HepG2 (cell line): ENCODE data around the gene TMEM260. TPM values are rescaled to one million over a fixed set of nuclear protein-coding genes. Genes with fewer than 3 reads are reported as not detected.

Experiments
- ATAC-seq: fragments of 200-7000 bp; cut with Tn5 transposase; 3 replicates; pipeline ENCODE4 v1.9.1; 2020; ENCODE audit warnings: mild to moderate bottlenecking, moderate library complexity
- BruUV-seq: library from RNA; stranded (reverse); fragments of 400-500 nt; replicated peaks from 2 replicates; lab custom pipeline; 2021; lab: Mats Ljungman, UMichigan
- CTCF ChIA-PET: fragments of 300-600 bp; formaldehyde crosslinking; extraction: SDS; loops from one replicate; lab custom pipeline; 2021; ENCODE audit warnings: low total read pairs, inconsistent platforms, low intra/inter-chr PET ratio; lab: Yijun Ruan, JAX
- POLR2A ChIA-PET: fragments of 350-600 bp; sonication (Branson Sonifier 250); formaldehyde crosslinking; loops from one replicate; lab custom pipeline; 2020; ENCODE audit warnings: antibody characterized with exemption, inconsistent platforms; lab: Yijun Ruan, JAX
- DNase-seq: peaks from one replicate; pipeline ENCODE4 v3.0.0-alpha.2; 2015; ENCODE audit warnings: low spot score
- FAIRE-seq: peaks from 3 replicates; lab custom pipeline; 2011; peaks lifted over from hg19 to GRCh38; lab: Jason Lieb, UNC
- H2AFZ ChIP-seq: one replicate; pipeline ENCODE4 v1.6.1; 2011; ENCODE audit warnings: low read length, inconsistent platforms
- H3K27ac ChIP-seq: fragments of 300-600 bp; 3 replicates; pipeline ENCODE4 v1.8.0; 2011; ENCODE audit warnings: mixed run types, mild to moderate bottlenecking, mixed read lengths, low read length, inconsistent platforms; ENCODE audit not compliant: insufficient read depth; ENCODE audit errors: extremely low read length
- H3K27me3 ChIP-seq, 2 experiments: fragments of 200-600 bp in 1 of 2; 2 replicates in 1 of 2; 3 replicates in 1 of 2; pipeline versions ENCODE4 v1.6.0 to v1.8.0; 2011; ENCODE audit warnings: low read length in 2 of 2, mild to moderate bottlenecking in 2 of 2, moderate library complexity in 2 of 2, inconsistent platforms in 1 of 2; ENCODE audit not compliant: insufficient read depth in 2 of 2, control insufficient read depth in 1 of 2
- H3K36me3 ChIP-seq, 2 experiments: fragments of 200-600 bp in 1 of 2; replicated peaks in 1 of 2; 2 replicates in 1 of 2; 3 replicates in 1 of 2; pipeline versions ENCODE4 v1.5.1 to v1.8.0; 2011; ENCODE audit warnings: low read length in 2 of 2, inconsistent platforms in 1 of 2; ENCODE audit not compliant: insufficient read depth in 2 of 2, control insufficient read depth in 1 of 2
- H3K4me1 ChIP-seq: 2 replicates; pipeline ENCODE4 v1.5.1; 2012; ENCODE audit warnings: low read length, inconsistent platforms; ENCODE audit not compliant: insufficient read depth
- H3K4me2 ChIP-seq: 2 replicates; pipeline ENCODE4 v1.6.0; 2011; ENCODE audit warnings: low read depth, low read length, inconsistent platforms
- H3K4me3 ChIP-seq, 3 experiments: fragments of 200-600 bp in 1 of 3; sonication (generic), shearing (Covaris generic) in 1 of 3; replicated peaks in 1 of 3; 2 replicates each; pipeline ENCODE4 v1.5.1; 2011 to 2016; ENCODE audit warnings: low read length in 3 of 3, inconsistent platforms in 2 of 3, low read depth in 2 of 3, mild to moderate bottlenecking in 2 of 3, control low read depth in 1 of 3, mixed read lengths in 1 of 3; ENCODE audit not compliant: insufficient read depth in 1 of 3
- H3K79me2 ChIP-seq: one replicate; pipeline ENCODE4 v1.6.1; 2011; ENCODE audit warnings: low read length, inconsistent platforms; ENCODE audit not compliant: insufficient read depth
- H3K9ac ChIP-seq: 2 replicates; pipeline ENCODE4 v1.6.0; 2011; ENCODE audit warnings: mild to moderate bottlenecking, low read depth, low read length, inconsistent platforms; ENCODE audit not compliant: insufficient read depth
- H3K9me3 ChIP-seq: 2 replicates; pipeline ENCODE4 v1.5.1; 2012; ENCODE audit warnings: mild to moderate bottlenecking, low read length
- H4K20me1 ChIP-seq: 2 replicates; pipeline ENCODE4 v1.6.0; 2011; ENCODE audit warnings: inconsistent platforms, mild to moderate bottlenecking, low read length, moderate library complexity; ENCODE audit not compliant: insufficient read depth
- CTCF ChIP-seq: sonication (generic); formaldehyde crosslinking; IDR thresholded peaks from 2 replicates; pipeline ENCODE4 v1.5.0; 2020; ENCODE audit warnings: mild to moderate bottlenecking, missing genetic modification reagents, moderate library complexity
- DBP ChIP-seq: sonication (generic); formaldehyde crosslinking; IDR thresholded peaks from 2 replicates; pipeline ENCODE4 v1.4.0; 2020; ENCODE audit warnings: missing genetic modification reagents; ENCODE audit errors: not compliant biosample characterization
- FOXA3 ChIP-seq: IDR thresholded peaks from 2 replicates; pipeline ENCODE4 v1.6.1; 2016; ENCODE audit warnings: missing genetic modification reagents, missing compliant biosample characterization
- KLF6 ChIP-seq: IDR thresholded peaks from 2 replicates; pipeline ENCODE4 v1.8.0; 2016; ENCODE audit warnings: missing biosample characterization, missing genetic modification reagents
- MIXL1 ChIP-seq: IDR thresholded peaks from 2 replicates; pipeline ENCODE4 v1.6.1; 2016
- NFE2 ChIP-seq: sonication (generic); formaldehyde crosslinking; IDR thresholded peaks from 2 replicates; pipeline ENCODE4 v1.4.0; 2020; ENCODE audit warnings: missing genetic modification reagents
- RAD21 ChIP-seq: fragments of 450-650 bp; formaldehyde crosslinking; IDR thresholded peaks from 2 replicates; pipeline ENCODE4 v1.5.0; 2020; ENCODE audit warnings: mild to moderate bottlenecking
- SIX1 ChIP-seq: sonication (generic); formaldehyde crosslinking; IDR thresholded peaks from 2 replicates; pipeline ENCODE4 v1.4.0; 2020; ENCODE audit warnings: missing genetic modification reagents, borderline replicate concordance
- SOX13 ChIP-seq, 3 experiments: fragments of 450-650 bp in 1 of 3; sonication (generic) in 1 of 3; formaldehyde crosslinking in 1 of 3; IDR thresholded peaks in 2 of 3; conservative IDR thresholded peaks in 1 of 3; 2 replicates each; pipeline versions ENCODE4 v1.5.0 to v1.6.1; 2016 to 2020; ENCODE audit warnings: antibody characterized with exemption in 1 of 3, mild to moderate bottlenecking in 1 of 3, missing compliant biosample characterization in 1 of 3, missing genetic modification reagents in 1 of 3, moderate library complexity in 1 of 3
- SSRP1 ChIP-seq: IDR thresholded peaks from 2 replicates; pipeline ENCODE4 v1.6.1; 2016; ENCODE audit warnings: control low read depth
- STAG1 ChIP-seq: sonication (generic); formaldehyde crosslinking; IDR thresholded peaks from 2 replicates; pipeline ENCODE4 v1.4.0; 2020; ENCODE audit warnings: missing genetic modification reagents
- SUZ12 ChIP-seq: fragments of 150-350 bp; IDR thresholded peaks from 2 replicates; pipeline ENCODE4 v1.6.1; 2014; ENCODE audit warnings: low read depth, low read length
- ZNF282 ChIP-seq: fragments of 450-650 bp; IDR thresholded peaks from 2 replicates; pipeline ENCODE4 v1.6.1; 2018; ENCODE audit not compliant: partially characterized antibody
- ZNF550 ChIP-seq: sonication (generic); formaldehyde crosslinking; IDR thresholded peaks from 2 replicates; pipeline ENCODE4 v1.4.0; 2020; ENCODE audit warnings: mild to moderate bottlenecking, missing genetic modification reagents, borderline replicate concordance
- ZNF557 ChIP-seq: sonication (generic); formaldehyde crosslinking; IDR thresholded peaks from 2 replicates; pipeline ENCODE4 v1.4.0; 2020; ENCODE audit warnings: missing genetic modification reagents
- ZNF589 ChIP-seq: sonication (generic); formaldehyde crosslinking; conservative IDR thresholded peaks from 2 replicates; pipeline ENCODE4 v1.8.0; 2022; ENCODE audit warnings: mild to moderate bottlenecking, moderate library complexity, missing genetic modification reagents
- ZSCAN29 ChIP-seq: sonication (generic); formaldehyde crosslinking; conservative IDR thresholded peaks from 2 replicates; pipeline ENCODE4 v1.4.0; 2020; ENCODE audit warnings: mild to moderate bottlenecking, missing genetic modification reagents
- WGBS: methylation state at CpG from one replicate; pipeline ENCODE4 v1.1.6; 2017; ENCODE audit warnings: low lambda C conversion rate; 5-methylcytosine and 5-hydroxymethylcytosine counted together
- in situ Hi-C: cut with HindIII; loops from 2 replicates; pipeline ENCODE4 v1.10.0; 2017; ENCODE audit warnings: low pct_unique_long_range_greater_than_20kb; ENCODE audit not compliant: extremely low pct_ligation_motif_present
- intact Hi-C: fragments of 100-400 bp; cut with micrococcal nuclease; formaldehyde crosslinking; loops from one replicate; pipeline ENCODE4 v1.10.0; 2022; ENCODE audit not compliant: unreplicated experiment
- polyA plus RNA-seq, 8 experiments: library from polyadenylated mRNA; depleted of rRNA in 3 of 8; stranded (reverse) in 7 of 8; unstranded in 1 of 8; fragments of >200 nt; fragmentation: Illumina TruSeq in 4 of 8; extraction: Trizol in 4 of 8; gene quantifications; 2 replicates each; pipeline versions ENCODE4 v1.2.1 to v1.2.3, GENCODE V29; 2011 to 2016; ENCODE audit warnings: low read depth in 4 of 8, missing spikeins in 1 of 8, mixed read lengths in 1 of 8; ENCODE audit not compliant: insufficient read depth in 1 of 8
- total RNA-seq, 5 experiments: library from RNA; depleted of rRNA; stranded (reverse); fragments of >200 nt; fragmentation: Illumina TruSeq; extraction: Trizol; gene quantifications; 2 replicates each; pipeline ENCODE4 v1.2.3, GENCODE V29; 2016; ENCODE audit warnings: low read depth in 1 of 5

The TMEM260 gene
- total and polyA plus RNA-seq, 2 of the 13 experiments (the other 11 are each of a cell fraction or from before 2014, with no cell fraction given): 7.7 to 9.3 TPM

DNA sequence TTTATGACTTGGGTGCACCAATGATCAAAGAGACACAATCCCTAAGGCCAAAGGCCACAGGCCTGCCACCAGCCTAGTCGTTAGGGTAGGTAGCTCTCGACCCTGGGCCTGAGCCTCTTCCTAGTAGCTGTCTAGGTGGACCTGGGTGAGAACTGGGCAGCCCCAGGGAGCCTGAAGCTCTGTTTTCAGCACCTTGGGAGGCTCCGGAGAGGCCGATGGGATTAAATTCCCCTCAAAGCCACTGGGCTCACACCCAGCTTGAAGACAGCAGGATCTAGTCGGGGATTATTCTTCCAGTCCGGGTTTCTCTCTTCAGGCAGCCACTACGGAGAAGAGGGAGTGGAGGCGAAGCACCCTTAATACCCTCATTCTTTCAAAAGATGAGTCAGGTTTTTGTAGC is 79.8 kb downstream of the TMEM260 start:
- 59% methylated on average over 6 of the region's 8 CpGs for WGBS
- POLR2A ChIA-PET: no interaction called here
- peak; percentile 66 for ATAC-seq
- peaks cover 16% of the 10 kb centered on the region for H3K4me1 ChIP-seq
- intact Hi-C loops: no loop called here
- H3K79me2 ChIP-seq: no peaks in the 10 kb centered on the region
- no peaks in the 10 kb centered on the region for H4K20me1 ChIP-seq
- no peak overlapping the region for H3K4me2 ChIP-seq
- no peak overlapping the region for H2AFZ ChIP-seq
- CTCF ChIA-PET: interaction anchor here (1.1 to 1.4 kb wide), 2 partner anchors 103 to 530 kb away, joined by 3 to 8 read pairs; no protein-coding TSS in a partner anchor
- BruUV-seq: no TSS peak
- no peaks in the 10 kb centered on the region for H3K36me3 ChIP-seq
- in situ Hi-C loops: loop anchor here (25.0 kb wide), 1 partner anchor 528 kb away; no protein-coding TSS in a partner anchor
- FAIRE-seq: no peak
- H3K27ac ChIP-seq: no peak overlapping the region
- DNase-seq: no peak
- no peak overlapping the region for H3K4me3 ChIP-seq
- H3K9ac ChIP-seq: no peak overlapping the region
- H3K9me3 ChIP-seq: no peaks in the 10 kb centered on the region
- no peaks in the 10 kb centered on the region; a peak in 1 of 5 replicates for H3K27me3 ChIP-seq
- TF ChIP-seq ZNF282: no peak
- TF ChIP-seq SUZ12: no peak
- no peak for TF ChIP-seq SOX13 (IDR thresholded peaks at IDR 0.05)
- TF ChIP-seq SOX13 (CRISPR knock-in tag; conservative IDR thresholded peaks at IDR 0.05 in 1 of 2, IDR thresholded peaks at IDR 0.05 in 1 of 2): peak in 1 of 2 experiments; percentile 31; a peak in 1 of 4 replicates

DNA sequence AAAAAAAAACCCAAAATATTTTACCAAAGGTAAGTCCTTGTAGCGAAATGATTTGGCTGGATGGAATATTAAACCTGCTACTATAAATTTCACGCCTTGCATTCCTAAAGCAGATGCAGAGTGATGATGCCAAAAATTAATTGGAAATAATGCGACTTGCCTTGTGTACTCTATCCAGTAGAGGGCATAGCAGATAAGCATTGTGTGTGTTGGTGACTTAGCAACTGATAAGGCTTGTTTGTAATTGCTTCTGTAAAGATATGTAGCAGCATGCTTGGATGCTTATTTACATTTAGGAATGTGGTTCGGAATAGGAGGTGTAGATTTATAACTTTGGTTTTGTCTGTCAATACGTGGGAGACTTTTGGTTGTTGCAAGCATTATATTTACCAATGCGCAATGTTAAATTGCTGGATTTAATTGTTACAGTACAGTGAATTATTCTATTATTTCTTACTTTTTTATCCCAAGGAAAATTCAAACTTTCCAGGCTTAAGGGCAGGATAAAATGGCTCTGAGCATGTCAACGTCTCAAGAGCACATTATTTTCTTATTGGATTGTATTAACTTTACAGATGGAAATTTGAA is 80.5 kb downstream of the TMEM260 start:
- in situ Hi-C loops (loop anchor here (25.0 kb wide), 1 partner anchor 527 kb away; no protein-coding TSS in a partner anchor), intact Hi-C loops (loop anchor here (5.0 to 10.0 kb wide), 5 partner anchors 83 to 635 kb away; partner anchors contain the start of gene TMEM260)
- CTCF ChIA-PET: interaction anchor here (1.1 to 1.4 kb wide), 2 partner anchors 104 to 530 kb away, joined by 3 to 8 read pairs; no protein-coding TSS in a partner anchor
- Histone ChIP-seq H3K4me2 (no peak overlapping the region), H2AFZ (no peak overlapping the region), H3K4me3 (no peak overlapping the region), H3K9me3 (no peaks in the 10 kb centered on the region), H3K36me3 (no peaks in the 10 kb centered on the region), H3K4me1 (peaks cover 20% of the 10 kb centered on the region), H3K27ac (no peak overlapping the region), H4K20me1 (no peaks in the 10 kb centered on the region), H3K27me3 (no peaks in the 10 kb centered on the region; a peak in 1 of 5 replicates), H3K9ac (no peak overlapping the region), H3K79me2 (no peaks in the 10 kb centered on the region)
- no TSS peak for BruUV-seq
- peak; percentile 82 for FAIRE-seq
- DNase-seq: peak; percentile 50
- POLR2A ChIA-PET: no interaction called here
- ATAC-seq: peak; percentile 88
- WGBS: 28% methylated on average over 7 of the region's 7 CpGs
- peak; percentile 76 for TF ChIP-seq CTCF (CRISPR knock-in tag)
- TF ChIP-seq FOXA3 (CRISPR knock-in tag): peak; percentile 39
- no peak for TF ChIP-seq SIX1
- peak; percentile 61 for TF ChIP-seq RAD21
- no peak for TF ChIP-seq KLF6 (CRISPR knock-in tag)
- TF ChIP-seq NFE2 (CRISPR knock-in tag): 0 out of 2 replicates have a peak, but pooled peaks have one; percentile 39
- TF ChIP-seq STAG1 (CRISPR knock-in tag): peak; percentile 79
- TF ChIP-seq SSRP1 (CRISPR knock-in tag): no peak
- no peak for TF ChIP-seq ZNF550
- no peak for TF ChIP-seq ZNF589 (CRISPR knock-in tag)
- TF ChIP-seq DBP (CRISPR knock-in tag): no peak
- no peak for TF ChIP-seq ZSCAN29
- TF ChIP-seq ZNF557 (CRISPR knock-in tag): no peak
- peak; percentile 70 for TF ChIP-seq MIXL1 (CRISPR knock-in tag)
